Measurements from ENCODE around the gene KMO.

KMO gene

GRCh38 chr1:241542199-241542907 is 10.2 kb downstream of the KMO start:
- no peak for FAIRE-seq
- TF ChIP-seq POLR2A (IDR thresholded peaks at IDR 0.05; ENCODE audit: low read depth, low read length) (no peak), TAF1 (IDR thresholded peaks at IDR 0.05; ENCODE audit: borderline replicate concordance, low read depth, low read length) (no peak), POLR2AphosphoS5 (IDR thresholded peaks at IDR 0.05; ENCODE audit: low read depth, low read length) (no peak)

GRCh38 chr1:241548008-241548407 is 15.8 kb downstream of the KMO start:
- no peak for DNase-seq (ENCODE audit: insufficient read length)
- TF ChIP-seq POLR2AphosphoS5 (IDR thresholded peaks at IDR 0.05; ENCODE audit: low read depth, low read length) (no peak), TAF1 (IDR thresholded peaks at IDR 0.05; ENCODE audit: borderline replicate concordance, low read depth, low read length) (no peak), POLR2A (IDR thresholded peaks at IDR 0.05; ENCODE audit: low read depth, low read length) (no peak)
- no peak for FAIRE-seq

More at GRCh38 chr1:241542199-241542907, 10.2 kb downstream of the KMO start:
- no peak for DNase-seq (ENCODE audit: insufficient read length)

- DNase-seq (ENCODE audit: insufficient read length): no peak
- peak; percentile 73 for FAIRE-seq
- no peak for TF ChIP-seq POLR2AphosphoS5 (IDR thresholded peaks at IDR 0.05; ENCODE audit: low read depth, low read length)
- TF ChIP-seq TAF1 (IDR thresholded peaks at IDR 0.05; ENCODE audit: borderline replicate concordance, low read depth, low read length): no peak
- TF ChIP-seq POLR2A (IDR thresholded peaks at IDR 0.05; ENCODE audit: low read depth, low read length): no peak
Observed at GRCh38 chr1:241550318-241550717, 18.1 kb downstream of the KMO start.

GRCh38 chr1:241551759-241552638 is 19.8 kb downstream of the KMO start:
- TF ChIP-seq TAF1 (IDR thresholded peaks at IDR 0.05; ENCODE audit: borderline replicate concordance, low read depth, low read length) (peak; percentile 61; the same call in 1 of the 2 replicates), POLR2A (IDR thresholded peaks at IDR 0.05; ENCODE audit: low read depth, low read length) (peak; percentile 76), POLR2AphosphoS5 (IDR thresholded peaks at IDR 0.05; ENCODE audit: low read depth, low read length) (peak; percentile 51; the same call in 1 of the 2 replicates)
- DNase-seq (ENCODE audit: insufficient read length) (peak; percentile 18), FAIRE-seq (peak; percentile 92)

GRCh38 chr1:241553886-241554592 is 21.9 kb downstream of the KMO start:
- FAIRE-seq: no peak
- TF ChIP-seq TAF1 (IDR thresholded peaks at IDR 0.05; ENCODE audit: borderline replicate concordance, low read depth, low read length) (no peak), POLR2AphosphoS5 (IDR thresholded peaks at IDR 0.05; ENCODE audit: low read depth, low read length) (no peak), POLR2A (IDR thresholded peaks at IDR 0.05; ENCODE audit: low read depth, low read length) (no peak)
- no peak for DNase-seq (ENCODE audit: insufficient read length)

GRCh38 chr1:241555526-241555925 is 23.3 kb downstream of the KMO start:
- TF ChIP-seq POLR2AphosphoS5 (IDR thresholded peaks at IDR 0.05; ENCODE audit: low read depth, low read length): no peak
- TF ChIP-seq POLR2A (IDR thresholded peaks at IDR 0.05; ENCODE audit: low read depth, low read length): no peak
- no peak for TF ChIP-seq TAF1 (IDR thresholded peaks at IDR 0.05; ENCODE audit: borderline replicate concordance, low read depth, low read length)
- no peak for FAIRE-seq
- no peak for DNase-seq (ENCODE audit: insufficient read length)

- FAIRE-seq (no peak), DNase-seq (ENCODE audit: insufficient read length) (no peak)
- no peak for TF ChIP-seq TAF1 (IDR thresholded peaks at IDR 0.05; ENCODE audit: borderline replicate concordance, low read depth, low read length)
Observed at GRCh38 chr1:241557031-241557430, 24.9 kb downstream of the KMO start.

GRCh38 chr1:241557551-241558193 is 25.5 kb downstream of the KMO start:
- FAIRE-seq (no peak), DNase-seq (ENCODE audit: insufficient read length) (no peak)
- no peak for TF ChIP-seq POLR2AphosphoS5 (IDR thresholded peaks at IDR 0.05; ENCODE audit: low read depth, low read length)
- no peak for TF ChIP-seq TAF1 (IDR thresholded peaks at IDR 0.05; ENCODE audit: borderline replicate concordance, low read depth, low read length)

- FAIRE-seq: no peak
- DNase-seq (ENCODE audit: insufficient read length): no peak
- TF ChIP-seq TAF1 (IDR thresholded peaks at IDR 0.05; ENCODE audit: borderline replicate concordance, low read depth, low read length) (no peak), POLR2A (IDR thresholded peaks at IDR 0.05; ENCODE audit: low read depth, low read length) (no peak), POLR2AphosphoS5 (IDR thresholded peaks at IDR 0.05; ENCODE audit: low read depth, low read length) (no peak)
Observed at GRCh38 chr1:241560146-241560848, 28.1 kb downstream of the KMO start.

GRCh38 chr1:241560849-241561187 is 28.6 kb downstream of the KMO start:
- TF ChIP-seq TAF1 (IDR thresholded peaks at IDR 0.05; ENCODE audit: borderline replicate concordance, low read depth, low read length) (no peak), POLR2AphosphoS5 (IDR thresholded peaks at IDR 0.05; ENCODE audit: low read depth, low read length) (no peak), POLR2A (IDR thresholded peaks at IDR 0.05; ENCODE audit: low read depth, low read length) (no peak)
- DNase-seq (ENCODE audit: insufficient read length): no peak
- FAIRE-seq: no peak

All from GM12892 (cell line).